Measurements from ENCODE around the gene NCF1. TPM values are rescaled to one million over a fixed set of nuclear protein-coding genes. Genes with fewer than 3 reads are reported as not detected.
"Not testable (repeated sequence)": the region's sequence is repeated elsewhere in the genome, so short reads cannot be mapped to it uniquely, and the experiment has no call there.

The NCF1 gene
- total RNA-seq, 1 experiment from 2014 or later: not detected

DNA sequence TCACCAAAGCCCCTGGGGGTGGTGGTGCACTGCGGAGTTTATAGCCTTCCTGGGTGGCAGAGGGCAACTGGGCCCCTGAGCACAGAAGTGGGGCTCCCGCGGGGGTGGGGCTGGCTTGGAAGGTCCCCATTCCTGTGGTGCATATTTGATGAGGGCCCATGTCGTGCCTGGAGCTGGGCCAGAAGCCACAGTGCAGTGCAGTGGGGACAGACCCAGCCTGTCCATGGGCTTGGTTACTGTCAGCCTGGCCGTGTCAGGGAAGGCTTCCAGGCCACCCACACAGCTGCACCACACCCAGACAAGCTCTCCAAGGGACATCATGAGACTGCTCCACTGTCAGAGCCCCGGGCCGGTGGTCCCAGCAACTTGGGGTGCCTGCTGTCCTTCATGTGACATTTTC lies 7.3 kb upstream of the NCF1 start:
- not testable (repeated sequence) for H3K9me3 ChIP-seq (replicated peaks); H3K4me3 ChIP-seq; H3K4me1 ChIP-seq (replicated peaks); DNase-seq (ENCODE audit: low read depth in 1 of 2, low spot score in 2 of 2); H3K27ac ChIP-seq; H3K27me3 ChIP-seq (replicated peaks); H3K36me3 ChIP-seq

DNA sequence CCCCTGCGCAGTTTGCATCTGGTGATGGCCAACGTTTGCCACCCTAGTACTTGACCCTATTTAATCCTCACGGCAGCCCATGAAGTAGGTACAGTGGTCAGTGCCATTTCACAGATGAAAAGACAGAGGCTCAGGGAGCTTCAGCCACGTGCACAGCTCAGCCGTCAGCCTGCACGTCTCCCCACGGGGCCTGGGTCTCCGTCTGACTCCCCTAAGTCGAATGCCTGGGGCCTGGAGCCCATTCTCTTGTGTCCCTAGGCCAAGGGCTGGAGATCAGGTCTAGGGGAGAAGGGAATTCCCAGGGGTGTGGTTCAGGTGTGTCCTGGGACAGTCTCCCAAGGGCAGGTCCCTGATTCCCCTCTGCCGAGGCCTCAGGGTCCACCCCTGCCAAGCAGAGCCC lies 6.8 kb upstream of the NCF1 start:
- H3K36me3 ChIP-seq; H3K27ac ChIP-seq; H3K27me3 ChIP-seq (replicated peaks); H3K4me1 ChIP-seq (replicated peaks); H3K9me3 ChIP-seq (replicated peaks); H3K4me3 ChIP-seq: not testable (repeated sequence)
- DNase-seq (ENCODE audit: low read depth in 1 of 2, low spot score in 2 of 2): peak; percentile 33 to 42

DNA sequence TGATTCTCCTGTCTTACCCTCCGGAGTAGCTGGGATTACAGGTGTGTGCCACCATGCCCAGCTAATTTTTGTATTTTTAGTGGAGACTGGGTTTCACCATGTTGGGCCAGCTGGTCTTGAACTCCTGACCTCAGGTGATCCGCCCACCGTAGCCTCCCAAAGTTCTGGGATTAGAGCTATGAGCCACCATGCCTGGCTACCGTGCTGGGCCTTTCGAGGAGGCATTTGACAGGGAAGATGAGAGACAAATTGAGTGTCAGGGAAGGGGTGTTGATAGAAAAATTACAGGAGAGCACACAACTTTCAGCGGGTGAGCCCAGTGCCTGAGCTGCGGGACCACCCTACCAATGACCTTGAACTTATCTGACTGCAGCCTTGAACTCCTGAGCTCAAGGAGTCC lies 3.7 kb upstream of the NCF1 start:
- not testable (repeated sequence) for H3K4me3 ChIP-seq; H3K9me3 ChIP-seq (replicated peaks); H3K36me3 ChIP-seq; DNase-seq (ENCODE audit: low read depth in 1 of 2, low spot score in 2 of 2); H3K4me1 ChIP-seq (replicated peaks); H3K27me3 ChIP-seq (replicated peaks); H3K27ac ChIP-seq

- not testable (repeated sequence) for H3K36me3 ChIP-seq
Measured at GRCh38 chr7:74772093-74772492, 1.7 kb upstream of the NCF1 start.

GRCh38 chr7:74775111-74775510 lies 1.3 kb downstream of the NCF1 start:
- not testable (repeated sequence) for H3K4me3 ChIP-seq; H3K4me1 ChIP-seq (replicated peaks); DNase-seq (ENCODE audit: low read depth in 1 of 2, low spot score in 2 of 2); H3K27me3 ChIP-seq (replicated peaks); H3K9me3 ChIP-seq (replicated peaks); H3K36me3 ChIP-seq; H3K27ac ChIP-seq

More at GRCh38 chr7:74772093-74772492, 1.7 kb upstream of the NCF1 start:
- H3K9me3 ChIP-seq (replicated peaks); H3K27ac ChIP-seq; H3K4me1 ChIP-seq (replicated peaks); H3K4me3 ChIP-seq; H3K27me3 ChIP-seq (replicated peaks): not testable (repeated sequence)
- DNase-seq (ENCODE audit: low read depth in 1 of 2, low spot score in 2 of 2): peak in 1 of 2 experiments; percentile 1

GRCh38 chr7:74779053-74779452 lies 5.2 kb downstream of the NCF1 start:
- not testable (repeated sequence) for H3K4me1 ChIP-seq (replicated peaks); H3K36me3 ChIP-seq; H3K27me3 ChIP-seq (replicated peaks); H3K27ac ChIP-seq; DNase-seq (ENCODE audit: low read depth in 1 of 2, low spot score in 2 of 2); H3K9me3 ChIP-seq (replicated peaks); H3K4me3 ChIP-seq

DNA sequence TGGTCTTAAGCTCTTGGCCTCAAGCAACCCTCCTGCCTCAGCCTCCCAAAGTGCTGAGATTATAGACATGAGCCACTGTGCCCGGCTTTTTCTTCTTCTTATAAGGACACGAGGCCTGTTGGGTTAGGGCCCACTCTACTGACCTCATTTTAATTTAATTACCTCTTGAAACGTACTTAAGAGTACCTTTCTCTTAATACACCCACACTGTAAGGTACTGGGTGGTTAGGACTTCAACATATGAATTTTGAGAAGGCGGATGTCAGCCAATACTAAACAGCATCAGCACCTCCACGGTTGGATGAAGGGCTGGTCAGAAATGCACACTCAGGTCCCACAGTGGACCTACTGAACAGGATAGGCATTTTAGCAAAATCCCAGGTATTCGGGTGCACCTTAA lies 7.9 kb downstream of the NCF1 start:
- DNase-seq (ENCODE audit: low read depth in 1 of 2, low spot score in 2 of 2): not testable (repeated sequence)

DNA sequence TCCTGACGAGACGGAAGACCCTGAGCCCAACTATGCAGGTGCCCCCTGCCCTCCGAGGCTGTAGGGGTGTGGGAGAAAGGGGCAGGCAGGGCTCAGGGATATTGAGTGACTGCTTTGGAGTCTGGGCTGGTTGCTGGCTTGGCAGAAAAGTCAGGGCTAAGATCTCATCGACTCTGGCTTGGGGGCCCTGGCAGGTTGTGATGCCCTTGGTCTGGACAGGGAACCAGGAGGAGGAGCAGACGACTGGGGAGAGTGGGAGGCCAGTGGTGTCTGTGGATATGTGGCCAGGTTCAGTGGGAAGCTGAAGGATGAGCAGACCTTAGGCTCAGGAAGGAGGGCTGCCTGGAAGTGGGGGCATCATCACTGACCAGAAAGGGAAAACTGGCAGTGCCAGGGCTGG lies 9.8 kb downstream of the NCF1 start:
- H3K4me1 ChIP-seq (replicated peaks): not testable (repeated sequence)

More for the DNA sequence above, 7.9 kb downstream of the NCF1 start:
- H3K27me3 ChIP-seq (replicated peaks); H3K36me3 ChIP-seq; H3K9me3 ChIP-seq (replicated peaks); H3K4me1 ChIP-seq (replicated peaks); H3K27ac ChIP-seq; H3K4me3 ChIP-seq: not testable (repeated sequence)

GRCh38 chr7:74788369-74789150 lies 14.7 kb downstream of the NCF1 start:
- H3K9me3 ChIP-seq (replicated peaks); H3K27ac ChIP-seq; H3K4me3 ChIP-seq; H3K4me1 ChIP-seq (replicated peaks); H3K27me3 ChIP-seq (replicated peaks); H3K36me3 ChIP-seq: not testable (repeated sequence)
- DNase-seq (ENCODE audit: low read depth in 1 of 2, low spot score in 2 of 2): peak; percentile 88 to 96

More for the DNA sequence above, 9.8 kb downstream of the NCF1 start:
- not testable (repeated sequence) for H3K36me3 ChIP-seq; H3K27me3 ChIP-seq (replicated peaks); DNase-seq (ENCODE audit: low read depth in 1 of 2, low spot score in 2 of 2); H3K27ac ChIP-seq; H3K4me3 ChIP-seq; H3K9me3 ChIP-seq (replicated peaks)

DNA sequence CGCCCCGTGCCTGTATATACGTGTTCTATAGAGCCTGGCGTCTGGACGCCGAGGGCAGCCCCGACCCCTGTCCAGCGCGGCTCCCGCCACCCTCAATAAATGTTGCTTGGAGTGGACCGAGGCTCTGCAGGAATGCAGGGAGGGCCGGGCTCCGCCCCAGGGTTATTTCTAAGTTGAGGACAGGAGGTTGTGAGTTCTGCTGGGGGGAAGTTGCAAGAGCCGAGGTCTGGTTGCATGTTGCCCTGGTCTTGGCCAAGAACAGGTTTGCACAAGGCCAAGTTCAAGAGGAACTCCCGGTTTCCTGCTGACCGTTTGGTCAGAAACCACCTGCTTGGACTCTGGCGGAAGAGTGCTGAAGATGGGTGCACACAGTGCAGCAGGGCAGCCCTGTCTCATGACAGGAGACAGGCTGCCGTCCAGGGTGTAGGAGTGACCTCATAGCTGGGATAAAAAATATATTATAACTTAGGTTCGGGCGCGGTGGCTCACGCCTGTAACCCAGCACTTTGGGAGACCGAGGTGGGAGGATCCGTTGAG lies 15.5 kb downstream of the NCF1 start:
- not testable (repeated sequence) for H3K4me3 ChIP-seq; H3K27ac ChIP-seq; DNase-seq (ENCODE audit: low read depth in 1 of 2, low spot score in 2 of 2); H3K9me3 ChIP-seq (replicated peaks); H3K27me3 ChIP-seq (replicated peaks); H3K36me3 ChIP-seq; H3K4me1 ChIP-seq (replicated peaks)

- not testable (repeated sequence) for H3K9me3 ChIP-seq (replicated peaks); H3K4me3 ChIP-seq; H3K4me1 ChIP-seq (replicated peaks); DNase-seq (ENCODE audit: low read depth in 1 of 2, low spot score in 2 of 2); H3K27me3 ChIP-seq (replicated peaks); H3K36me3 ChIP-seq; H3K27ac ChIP-seq
Measured at GRCh38 chr7:74797848-74798622, 24.2 kb downstream of the NCF1 start.

DNA sequence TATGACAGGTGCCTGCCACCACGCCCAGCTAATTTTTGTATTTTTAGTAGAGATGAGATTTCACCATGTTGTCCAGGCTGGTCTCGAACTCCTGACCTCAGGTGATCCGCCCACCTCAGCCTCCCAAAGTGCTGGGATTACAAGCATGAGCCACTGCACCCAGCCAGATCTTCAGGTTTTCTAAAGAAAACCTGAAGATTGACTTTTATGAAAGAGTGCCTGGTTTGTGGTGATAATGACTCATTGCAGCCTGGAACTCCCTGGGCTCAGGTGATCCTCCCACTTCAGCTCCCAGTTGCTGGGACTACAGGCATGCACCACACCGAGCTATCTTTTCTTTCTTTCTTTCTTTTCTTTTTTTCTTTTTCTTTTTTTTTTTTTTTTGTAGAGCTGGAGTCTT lies 24.8 kb downstream of the NCF1 start:
- not testable (repeated sequence) for H3K27ac ChIP-seq; H3K4me3 ChIP-seq; H3K27me3 ChIP-seq (replicated peaks); H3K9me3 ChIP-seq (replicated peaks); H3K4me1 ChIP-seq (replicated peaks); H3K36me3 ChIP-seq; DNase-seq (ENCODE audit: low read depth in 1 of 2, low spot score in 2 of 2)

- H3K4me3 ChIP-seq; H3K9me3 ChIP-seq (replicated peaks); H3K4me1 ChIP-seq (replicated peaks); H3K27me3 ChIP-seq (replicated peaks); H3K27ac ChIP-seq; H3K36me3 ChIP-seq; DNase-seq (ENCODE audit: low read depth in 1 of 2, low spot score in 2 of 2): not testable (repeated sequence)
Measured at GRCh38 chr7:74815882-74816281, 42.1 kb downstream of the NCF1 start.

- H3K9me3 ChIP-seq (replicated peaks); H3K4me3 ChIP-seq; H3K36me3 ChIP-seq; DNase-seq (ENCODE audit: low read depth in 1 of 2, low spot score in 2 of 2); H3K27me3 ChIP-seq (replicated peaks); H3K27ac ChIP-seq; H3K4me1 ChIP-seq (replicated peaks): not testable (repeated sequence)
Measured at GRCh38 chr7:74820146-74820805, 46.5 kb downstream of the NCF1 start.
